ENCODE results near the gene PCDHGA1. TPM values are rescaled to one million over a fixed set of nuclear protein-coding genes. Genes with fewer than 3 reads are reported as not detected.

PCDHGA1 gene
- total and polyA plus RNA-seq, 4 donors, result 0.05 to 0.08 (median 0.05) TPM; not detected in 1

- WGBS, result 23% methylated on average over 42 of the region's 42 CpGs
- peaks cover 0 to 4% (median 0%) of the 10 kb centered on the region in 4 donors for H3K36me3 ChIP-seq (ENCODE audit: control insufficient read depth in 4 of 4, insufficient read depth in 3 of 4, low read depth in 1 of 4, low read length in 3 of 4)
- H3K9ac ChIP-seq (ENCODE audit: low read depth in 1 of 2, low read length in 2 of 2), result no peak overlapping the region
- TF ChIP-seq EGR1 (IDR thresholded peaks at IDR 0.05; ENCODE audit: low read depth in 2 of 2) (no peak), HNF4G (IDR thresholded peaks at IDR 0.05) (no peak), REST (IDR thresholded peaks at IDR 0.05) (no peak), ZBTB33 (IDR thresholded peaks at IDR 0.05) (no peak), YY1 (IDR thresholded peaks at IDR 0.05) (no peak), TAF1 (conservative IDR thresholded peaks at IDR 0.05) (no peak)
- peaks cover 64 to 88% (median 72%) of the 10 kb centered on the region in 4 donors for H3K9me3 ChIP-seq (ENCODE audit: control insufficient read depth in 4 of 4, low read length in 3 of 4)
- no peak for DNase-seq (ENCODE audit: low spot score)
- H3K27me3 ChIP-seq (ENCODE audit: control insufficient read depth in 4 of 4, insufficient read depth in 4 of 4, low read length in 3 of 4), result peaks cover 0 to 5% (median 0%) of the 10 kb centered on the region in 4 donors
- no peak overlapping the region for H3K27ac ChIP-seq (ENCODE audit: low read depth in 1 of 2, low read length in 2 of 2)
- H3K4me1 ChIP-seq (ENCODE audit: control insufficient read depth in 4 of 4, insufficient read depth in 4 of 4, low read length in 3 of 4), result no peaks in the 10 kb centered on the region
- H3K4me3 ChIP-seq (ENCODE audit: low read depth in 1 of 3, low read length in 3 of 3), result peak overlapping the region in 2 of 3 donors; percentile 37 to 47
These were observed 92.5 kb downstream of the PCDHGA1 start for GRCh38 chr5:141422742-141423291.

GRCh38 chr5:141427783-141428426 lies 97.6 kb downstream of the PCDHGA1 start:
- 41% methylated on average over 53 of the region's 53 CpGs for WGBS
- Histone ChIP-seq H3K4me1 (ENCODE audit: control insufficient read depth in 4 of 4, insufficient read depth in 4 of 4, low read length in 3 of 4) (peaks cover 0 to 11% (median 2%) of the 10 kb centered on the region in 4 donors), H3K27me3 (ENCODE audit: control insufficient read depth in 4 of 4, insufficient read depth in 4 of 4, low read length in 3 of 4) (no peaks in the 10 kb centered on the region), H3K9ac (ENCODE audit: low read depth in 1 of 2, low read length in 2 of 2) (no peak overlapping the region), H3K36me3 (ENCODE audit: control insufficient read depth in 4 of 4, insufficient read depth in 3 of 4, low read depth in 1 of 4, low read length in 3 of 4) (peaks cover 0 to 4% (median 0%) of the 10 kb centered on the region in 4 donors), H3K9me3 (ENCODE audit: control insufficient read depth in 4 of 4, low read length in 3 of 4) (peaks cover 53 to 87% (median 60%) of the 10 kb centered on the region in 4 donors), H3K4me3 (ENCODE audit: low read depth in 1 of 3, low read length in 3 of 3) (peak overlapping the region in 2 of 3 donors; percentile 38 to 69), H3K27ac (ENCODE audit: low read depth in 1 of 2, low read length in 2 of 2) (no peak overlapping the region)
- TF ChIP-seq HNF4A (conservative IDR thresholded peaks at IDR 0.05), result no peak
- TF ChIP-seq NR2F2 (IDR thresholded peaks at IDR 0.05), result no peak
- TF ChIP-seq ZBTB33 (IDR thresholded peaks at IDR 0.05), result no peak
- TF ChIP-seq RXRA (IDR thresholded peaks at IDR 0.05), result no peak
- TF ChIP-seq TAF1 (conservative IDR thresholded peaks at IDR 0.05), result no peak
- no peak for TF ChIP-seq MAX (IDR thresholded peaks at IDR 0.05)
- TF ChIP-seq RAD21 (IDR thresholded peaks at IDR 0.05), result no peak
- no peak for TF ChIP-seq CTCF (IDR thresholded peaks at IDR 0.05; ENCODE audit: low read depth, low read length, missing input control)
- TF ChIP-seq JUND (IDR thresholded peaks at IDR 0.05), result no peak
- no peak for TF ChIP-seq REST (IDR thresholded peaks at IDR 0.05)
- no peak for DNase-seq (ENCODE audit: low spot score)

Measured in liver (tissue), 9 donors.